Loucy (cell line): Measurements from ENCODE around the gene AIG1.

ENCODE experiments used
- H2AFZ ChIP-seq: fragments of 200-600 bp; sonication (generic); 2 replicates; pipeline ENCODE4 v1.6.0; 2016; ENCODE audit warnings: antibody characterized with exemption, mild to moderate bottlenecking, low read length, moderate library complexity
- H3F3A ChIP-seq: fragments of 200-600 bp; 2 replicates; pipeline ENCODE4 v1.6.0; 2016; ENCODE audit warnings: antibody characterized with exemption, low read depth, mild to moderate bottlenecking
- H3K27me3 ChIP-seq: fragments of 200-600 bp; sonication (generic); 2 replicates; pipeline ENCODE4 v1.6.1; 2014; ENCODE audit warnings: low read length, mild to moderate bottlenecking; ENCODE audit not compliant: insufficient read depth, poor library complexity, severe bottlenecking
- H3K36me3 ChIP-seq: fragments of 200-600 bp; sonication (generic); 2 replicates; pipeline ENCODE4 v1.6.1; 2016; ENCODE audit warnings: low read length; ENCODE audit not compliant: insufficient read depth
- H3K4me1 ChIP-seq: fragments of 200-600 bp; sonication (generic); 2 replicates; pipeline ENCODE4 v1.5.1; 2014; ENCODE audit warnings: low read length, mild to moderate bottlenecking; ENCODE audit not compliant: insufficient read depth, poor library complexity, severe bottlenecking
- H3K4me2 ChIP-seq: fragments of 200-600 bp; sonication (generic); 2 replicates; pipeline ENCODE4 v1.6.0; 2014; ENCODE audit warnings: antibody characterized with exemption, low read length, low read depth, mild to moderate bottlenecking; ENCODE audit not compliant: poor library complexity, severe bottlenecking
- H3K4me3 ChIP-seq: fragments of 200-600 bp; sonication (generic); 2 replicates; pipeline ENCODE4 v1.5.1; 2014; ENCODE audit warnings: low read length, mild to moderate bottlenecking, mixed read lengths; ENCODE audit not compliant: poor library complexity, severe bottlenecking
- H3K79me2 ChIP-seq: fragments of 200-600 bp; sonication (generic); 2 replicates; pipeline ENCODE4 v1.6.1; 2014; ENCODE audit warnings: low read length; ENCODE audit not compliant: insufficient read depth
- H3K9ac ChIP-seq: fragments of 200-600 bp; sonication (generic); 2 replicates; pipeline ENCODE4 v1.6.0; 2014; ENCODE audit warnings: mild to moderate bottlenecking, low read depth, low read length, moderate library complexity; ENCODE audit not compliant: poor library complexity, severe bottlenecking
- H3K9me2 ChIP-seq: fragments of 200-600 bp; sonication (generic); replicated peaks from 2 replicates; pipeline ENCODE4 v1.6.1; 2016; ENCODE audit warnings: low read depth, low read length, mixed read lengths
- H3K9me3 ChIP-seq: fragments of 200-600 bp; sonication (generic); 2 replicates; pipeline ENCODE4 v1.6.1; 2014; ENCODE audit warnings: mild to moderate bottlenecking, antibody characterized with exemption, low read length, low read depth; ENCODE audit not compliant: insufficient read depth
- H4K20me1 ChIP-seq: fragments of 200-600 bp; sonication (generic); 2 replicates; pipeline ENCODE4 v1.6.0; 2014; ENCODE audit warnings: antibody characterized with exemption, low read length, mild to moderate bottlenecking; ENCODE audit not compliant: insufficient read depth, poor library complexity, severe bottlenecking
- CTCF ChIP-seq: fragments of 200-600 bp; sonication (generic); conservative IDR thresholded peaks from 2 replicates; pipeline ENCODE4 v1.5.1; 2014; ENCODE audit warnings: mild to moderate bottlenecking, antibody characterized with exemption, low read length
- EZH2phosphoT487 ChIP-seq: fragments of 200-600 bp; IDR thresholded peaks from 2 replicates; pipeline ENCODE4 v1.6.1; 2018; ENCODE audit warnings: antibody characterized with exemption, mild to moderate bottlenecking, moderate library complexity, borderline replicate concordance

Gene AIG1

DNA sequence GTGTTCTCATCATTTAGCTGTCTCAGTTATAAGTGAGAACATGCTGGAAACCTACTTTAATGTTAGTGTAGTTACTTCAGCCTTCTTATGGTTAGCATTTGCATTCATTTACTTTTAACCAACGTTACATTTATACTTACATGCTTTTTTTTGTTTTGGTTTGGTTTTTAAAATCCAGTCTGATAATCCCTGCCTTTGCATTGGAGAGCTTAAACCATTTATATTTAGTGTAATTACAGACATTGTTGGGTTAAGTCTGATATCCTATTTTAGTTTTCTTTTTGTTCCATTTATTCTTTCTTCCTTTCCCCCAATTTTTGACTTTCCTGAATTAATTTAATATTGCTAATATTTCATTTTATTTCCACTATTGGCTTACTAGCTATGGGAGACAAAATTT is 70.2 kb downstream of the AIG1 start:
- no peaks in the 10 kb centered on the region for H3F3A ChIP-seq
- no peak for TF ChIP-seq CTCF
- TF ChIP-seq EZH2phosphoT487 = no peak

GRCh38 chr6:143135325-143135724 is 74.6 kb downstream of the AIG1 start:
- H3K27me3 ChIP-seq = no peaks in the 10 kb centered on the region
- TF ChIP-seq EZH2phosphoT487 = no peak
- TF ChIP-seq CTCF = no peak
- no peaks in the 10 kb centered on the region for H3F3A ChIP-seq
- no peak overlapping the region for H2AFZ ChIP-seq
- no peak overlapping the region for H3K4me2 ChIP-seq
- peaks cover 11% of the 10 kb centered on the region; the same call in 1 of the 2 replicates for H3K9me3 ChIP-seq
- H4K20me1 ChIP-seq = no peaks in the 10 kb centered on the region
- H3K9ac ChIP-seq = peak overlapping the region; percentile 13
- H3K36me3 ChIP-seq = no peaks in the 10 kb centered on the region
- no peaks in the 10 kb centered on the region for H3K79me2 ChIP-seq
- no peak overlapping the region for H3K4me3 ChIP-seq
- H3K4me1 ChIP-seq = peaks cover 24% of the 10 kb centered on the region
- H3K9me2 ChIP-seq = no peaks in the 10 kb centered on the region

More for the DNA sequence above, 70.2 kb downstream of the AIG1 start:
- Histone ChIP-seq H2AFZ (no peak overlapping the region), H3K4me1 (peaks cover 7% of the 10 kb centered on the region), H3K4me3 (no peak overlapping the region), H3K79me2 (no peaks in the 10 kb centered on the region), H3K27me3 (no peaks in the 10 kb centered on the region), H3K9me3 (peaks cover 11% of the 10 kb centered on the region; the same call in 1 of the 2 replicates), H3K36me3 (no peaks in the 10 kb centered on the region), H3K9ac (no peak overlapping the region), H4K20me1 (no peaks in the 10 kb centered on the region), H3K9me2 (no peaks in the 10 kb centered on the region), H3K4me2 (no peak overlapping the region)

GRCh38 chr6:143135797-143136561 is 75.3 kb downstream of the AIG1 start:
- Histone ChIP-seq H3K4me3 (peak overlapping the region; percentile 35), H3K27me3 (no peaks in the 10 kb centered on the region), H3K79me2 (no peaks in the 10 kb centered on the region), H4K20me1 (no peaks in the 10 kb centered on the region), H3K4me2 (peak overlapping the region; percentile 57), H3K4me1 (peaks cover 28% of the 10 kb centered on the region), H3K9ac (peak overlapping the region; percentile 13), H3F3A (no peaks in the 10 kb centered on the region), H2AFZ (peak overlapping the region; percentile 17; the same call in 1 of the 2 replicates), H3K9me2 (no peaks in the 10 kb centered on the region), H3K36me3 (no peaks in the 10 kb centered on the region), H3K9me3 (peaks cover 6% of the 10 kb centered on the region; the same call in 1 of the 2 replicates)
- TF ChIP-seq EZH2phosphoT487 = no peak
- no peak for TF ChIP-seq CTCF
